Measurements from ENCODE around the gene NMT2. TPM values are rescaled to one million over a fixed set of nuclear protein-coding genes. Genes with fewer than 3 reads are reported as not detected.

NMT2 gene
- 24.3 to 29.8 TPM (median 27.0 TPM) in 5 replicates for total RNA-seq (2022; extraction: Qiagen RNA extraction; ENCODE audit: low read depth)

DNA sequence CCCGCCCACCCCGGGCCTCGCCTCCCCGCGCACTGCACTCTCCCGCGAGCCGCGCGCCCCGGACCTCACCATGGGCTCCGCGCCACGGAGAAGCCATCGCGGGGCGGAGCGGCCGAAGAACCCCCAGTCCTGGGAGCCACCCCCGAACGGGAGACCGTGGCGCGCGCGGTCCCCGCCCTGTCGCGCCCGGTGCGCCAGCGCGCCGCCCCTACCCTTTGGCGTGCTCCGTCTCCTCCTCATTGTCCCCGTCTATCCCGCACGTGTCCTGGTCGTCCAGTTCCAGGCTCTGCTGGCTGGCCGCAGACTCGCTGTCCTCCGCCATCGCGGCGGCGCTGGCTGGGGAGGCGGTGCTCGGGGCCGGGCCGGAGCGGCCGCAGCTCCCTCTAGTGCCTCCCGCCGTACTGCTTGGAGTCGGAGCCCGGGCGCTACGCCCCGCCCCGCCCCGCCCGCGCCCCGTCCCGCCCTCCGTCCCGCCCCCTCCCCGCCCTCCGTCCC, at the start of gene NMT2:
Gene NMT2, minus strand, starts transcription at position 403 of the 495 bp plus-strand sequence. Its CDS starts 81 bp downstream, at position 322.

DNA sequence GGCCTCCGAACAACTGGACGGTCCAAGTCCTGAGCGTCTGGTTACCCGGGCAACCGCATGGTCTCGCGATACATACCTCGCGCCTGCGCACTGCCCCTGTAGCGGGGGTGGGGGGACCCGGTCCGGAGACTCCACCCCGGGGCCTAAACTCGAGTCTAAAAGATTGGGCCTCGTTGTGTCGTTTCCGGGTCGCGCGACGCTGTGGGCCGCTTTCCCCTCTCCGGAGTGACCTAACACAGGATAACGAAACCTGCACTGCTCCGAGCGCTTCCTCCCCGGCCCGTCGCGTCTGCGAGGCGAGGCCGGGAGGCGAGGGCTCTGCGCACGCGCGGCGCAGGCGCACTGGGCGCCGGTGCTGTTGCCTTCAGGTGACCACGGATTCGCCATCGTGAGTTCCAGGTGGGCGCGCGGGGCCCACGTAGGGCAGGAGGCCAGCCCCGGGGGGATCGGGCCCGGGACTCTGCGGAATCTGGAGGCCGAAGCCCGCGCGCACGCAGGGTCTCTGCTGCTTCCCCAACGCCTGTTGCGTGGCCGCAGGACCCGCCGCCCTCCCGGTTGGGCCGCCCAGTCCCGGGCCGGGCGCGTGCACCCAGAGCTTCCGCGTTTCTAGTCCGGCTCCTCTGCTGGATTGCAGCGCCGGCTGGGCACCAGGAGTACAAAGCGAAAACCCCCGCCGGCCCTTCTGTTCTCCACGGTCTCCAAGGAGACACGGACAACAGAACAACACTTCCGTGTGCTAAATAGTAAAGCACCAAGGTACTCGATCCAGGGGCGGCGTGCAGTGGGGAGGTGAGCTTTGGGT, 71.3 kb downstream of the NMT2 start, which contains the start of gene RPP38:
Gene RPP38, plus strand, starts transcription at position 345 of the 802 bp plus-strand sequence. CDS start 5,960 bp downstream, outside the sequence.

DNA sequence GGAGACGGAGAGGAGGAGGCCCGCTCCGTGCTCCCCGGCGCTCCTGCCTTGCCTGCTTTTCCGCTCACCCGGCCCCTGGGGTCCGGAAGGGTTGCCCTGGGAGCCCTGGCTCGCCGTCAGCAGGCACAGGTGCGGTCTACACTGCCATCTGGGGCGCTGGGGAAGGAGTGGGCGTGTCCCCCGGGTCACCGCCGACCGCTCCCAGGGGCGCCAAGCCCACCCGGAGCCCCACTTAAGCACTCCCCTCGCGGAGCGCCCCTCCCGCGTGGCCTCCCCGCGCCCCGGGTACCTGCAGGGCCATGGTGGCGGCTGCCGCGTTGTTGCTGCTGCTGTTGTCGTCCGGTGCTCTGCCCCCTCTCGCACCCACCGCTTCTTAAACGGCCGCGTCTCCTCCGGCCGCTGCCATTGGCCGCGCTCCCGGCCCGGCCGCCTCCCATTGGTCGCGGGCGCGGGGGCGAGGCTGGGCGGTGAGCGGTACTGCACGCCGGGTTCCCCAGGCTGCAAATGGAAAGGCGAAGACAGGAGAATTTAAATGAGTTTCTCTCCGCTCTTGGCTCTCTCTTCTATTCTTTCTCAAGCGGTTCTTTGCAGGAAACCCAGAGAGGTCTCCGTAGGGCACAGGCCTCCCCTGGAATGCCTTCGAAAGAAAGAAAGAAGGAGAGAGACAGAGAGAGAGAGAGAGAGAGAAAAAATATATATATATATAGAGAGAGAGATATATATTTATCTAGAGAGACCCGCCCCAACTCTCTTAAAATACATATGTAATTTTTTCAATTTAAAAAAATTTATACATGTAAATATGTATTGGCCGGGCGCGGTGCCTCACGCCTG, 79.8 kb downstream of the NMT2 start, which contains the start of gene ACBD7:
Gene ACBD7, minus strand, starts transcription at position 349 of the 834 bp plus-strand sequence. Its CDS starts 48 bp downstream, at position 301.

Other genes with a start within 250 kb of the NMT2 start
- gene DCLRE1C, start 214.6 kb downstream of the NMT2 start, total RNA-seq (2022; extraction: Qiagen RNA extraction; ENCODE audit: low read depth) = 4.4 to 6.5 TPM (median 6.2 TPM) in 5 replicates
- gene MEIG1, start 209.3 kb downstream of the NMT2 start, total RNA-seq (2022; extraction: Qiagen RNA extraction; ENCODE audit: low read depth) = 0.65 to 0.93 TPM (median 0.73 TPM) in 4 of 5 replicates, not detected in the other
- gene OLAH, start 124.8 kb downstream of the NMT2 start, total RNA-seq (2022; extraction: Qiagen RNA extraction; ENCODE audit: low read depth) = not detected in 5 replicates
- 0.85 to 1.1 TPM (median 0.96 TPM) in 5 replicates for gene ACBD7, start 79.9 kb downstream of the NMT2 start, total RNA-seq (2022; extraction: Qiagen RNA extraction; ENCODE audit: low read depth)
- gene RPP38, start 71.3 kb downstream of the NMT2 start, total RNA-seq (2022; extraction: Qiagen RNA extraction; ENCODE audit: low read depth) = 34.0 to 38.9 TPM (median 36.7 TPM) in 5 replicates
- 27.0 to 30.4 TPM (median 29.5 TPM) in 5 replicates for gene FAM171A1, start 202.6 kb upstream of the NMT2 start, total RNA-seq (2022; extraction: Qiagen RNA extraction; ENCODE audit: low read depth)